H7 (cell line): ENCODE measurements around the gene DIP2C. TPM values are rescaled to one million over a fixed set of nuclear protein-coding genes. Genes with fewer than 3 reads are reported as not detected.
"Not testable (repeated sequence)": the region's sequence is repeated elsewhere in the genome, so short reads cannot be mapped to it uniquely, and the experiment has no call there.

Source experiments
- DNase-seq: peaks from one replicate; pipeline ENCODE4 v3.0.0; 2012
- H3K27me3 ChIP-seq: 2 replicates; pipeline ENCODE4 v1.6.0; 2011; ENCODE audit warnings: mild to moderate bottlenecking, low read length; ENCODE audit not compliant: control insufficient read depth, insufficient read depth
- H3K36me3 ChIP-seq: replicated peaks from 2 replicates; pipeline ENCODE4 v1.5.1; 2011; ENCODE audit warnings: low read length; ENCODE audit not compliant: control insufficient read depth, insufficient read depth
- H3K4me3 ChIP-seq: 2 replicates; pipeline ENCODE4 v1.5.1; 2011; ENCODE audit warnings: low read depth, mild to moderate bottlenecking, control low read depth, low read length, moderate library complexity; ENCODE audit not compliant: insufficient read depth
- total RNA-seq: library from RNA; depleted of rRNA; stranded (reverse); fragments of >200 nt; shearing (Covaris generic); gene quantifications from 2 replicates; pipeline ENCODE4 v1.2.3, GENCODE V29; 2014

Gene DIP2C
- total RNA-seq, 1 experiment from 2014 or later = 4.8 TPM

- no peaks in the 10 kb centered on the region; the same call in 1 of the 2 replicates for H3K36me3 ChIP-seq
Measured at GRCh38 chr10:639001-639750, 50.3 kb downstream of the DIP2C start.

GRCh38 chr10:637771-638195, 51.7 kb downstream of the DIP2C start:
- no peaks in the 10 kb centered on the region; the same call in 1 of the 2 replicates for H3K36me3 ChIP-seq
- no peaks in the 10 kb centered on the region for H3K27me3 ChIP-seq
- no peak overlapping the region for H3K4me3 ChIP-seq
- peak; percentile 44 for DNase-seq

More at GRCh38 chr10:639001-639750, 50.3 kb downstream of the DIP2C start:
- H3K4me3 ChIP-seq = no peak overlapping the region
- no peaks in the 10 kb centered on the region for H3K27me3 ChIP-seq
- DNase-seq = peak; percentile 53

- no peaks in the 10 kb centered on the region; the same call in 1 of the 2 replicates for H3K36me3 ChIP-seq
- no peak for DNase-seq
- no peaks in the 10 kb centered on the region for H3K27me3 ChIP-seq
- H3K4me3 ChIP-seq = no peak overlapping the region
Measured at GRCh38 chr10:637221-637620, 52.2 kb downstream of the DIP2C start.

- Histone ChIP-seq H3K36me3 (no peaks in the 10 kb centered on the region; the same call in 1 of the 2 replicates), H3K4me3 (no peak overlapping the region), H3K27me3 (no peaks in the 10 kb centered on the region)
- peak; percentile 52 for DNase-seq
Measured at GRCh38 chr10:636769-637168, 52.7 kb downstream of the DIP2C start.

GRCh38 chr10:636016-636730, 53.3 kb downstream of the DIP2C start:
- Histone ChIP-seq H3K27me3 (no peaks in the 10 kb centered on the region), H3K4me3 (no peak overlapping the region), H3K36me3 (no peaks in the 10 kb centered on the region; the same call in 1 of the 2 replicates)
- no peak for DNase-seq

GRCh38 chr10:635088-635861, 54.2 kb downstream of the DIP2C start:
- H3K36me3 ChIP-seq = no peaks in the 10 kb centered on the region; the same call in 1 of the 2 replicates
- no peaks in the 10 kb centered on the region for H3K27me3 ChIP-seq
- H3K4me3 ChIP-seq = no peak overlapping the region
- DNase-seq = peak; percentile 63

- Histone ChIP-seq H3K36me3 (no peaks in the 10 kb centered on the region; the same call in 1 of the 2 replicates), H3K27me3 (no peaks in the 10 kb centered on the region), H3K4me3 (no peak overlapping the region)
- no peak for DNase-seq
Measured at GRCh38 chr10:634256-634655, 55.2 kb downstream of the DIP2C start.

GRCh38 chr10:633279-634245, 55.9 kb downstream of the DIP2C start:
- H3K27me3 ChIP-seq = no peaks in the 10 kb centered on the region
- H3K36me3 ChIP-seq = no peaks in the 10 kb centered on the region; the same call in 1 of the 2 replicates
- DNase-seq = peak; percentile 64
- H3K4me3 ChIP-seq = no peak overlapping the region

GRCh38 chr10:632807-633177, 56.7 kb downstream of the DIP2C start:
- H3K4me3 ChIP-seq, H3K27me3 ChIP-seq, H3K36me3 ChIP-seq, DNase-seq: not testable (repeated sequence)

- not testable (repeated sequence) for H3K4me3 ChIP-seq, H3K27me3 ChIP-seq, DNase-seq
Measured at GRCh38 chr10:632155-632806, 57.2 kb downstream of the DIP2C start.

GRCh38 chr10:631266-631665, 58.2 kb downstream of the DIP2C start:
- Histone ChIP-seq H3K27me3 (no peaks in the 10 kb centered on the region), H3K36me3 (no peaks in the 10 kb centered on the region), H3K4me3 (no peak overlapping the region)
- peak; percentile 64 for DNase-seq

More at GRCh38 chr10:632155-632806, 57.2 kb downstream of the DIP2C start:
- not testable (repeated sequence) for H3K36me3 ChIP-seq

- no peak overlapping the region for H3K4me3 ChIP-seq
- no peaks in the 10 kb centered on the region for H3K36me3 ChIP-seq
- no peaks in the 10 kb centered on the region for H3K27me3 ChIP-seq
- DNase-seq = peak; percentile 65
Measured at GRCh38 chr10:630581-631073, 58.8 kb downstream of the DIP2C start.
